Fibroblast of skin of left quadriceps (primary cell): Measurements from ENCODE around the gene INKA1.
A peak's percentile ranks its signal among the peaks of the same experiment; 100 is the strongest.

Experiments used
- DNase-seq, 2 experiments: peaks; one replicate each; pipeline ENCODE4 v3.0.0-alpha.2; 2013; ENCODE audit warnings: low read depth in 2 of 2

The INKA1 gene

GRCh38 chr3:49786357-49787181 is 16.5 kb upstream of the INKA1 start, which contains the start of gene IP6K1:
Gene IP6K1, minus strand, starts transcription at chr3:49786542. Its CDS starts 38,502 bp downstream, at chr3:49748040.
- DNase-seq: peak; percentile 99 to 100

- DNase-seq: no peak
Measured at GRCh38 chr3:49787182-49787464, 15.9 kb upstream of the INKA1 start.

- DNase-seq: no peak
Measured at GRCh38 chr3:49787536-49787935, 15.5 kb upstream of the INKA1 start.

GRCh38 chr3:49788056-49788455 is 15.0 kb upstream of the INKA1 start:
- no peak for DNase-seq

GRCh38 chr3:49790626-49791411 is 12.2 kb upstream of the INKA1 start:
- no peak for DNase-seq

GRCh38 chr3:49791571-49791970 is 11.5 kb upstream of the INKA1 start:
- no peak for DNase-seq

GRCh38 chr3:49792371-49793150 is 10.5 kb upstream of the INKA1 start:
- DNase-seq: no peak

GRCh38 chr3:49793486-49794085 is 9.5 kb upstream of the INKA1 start:
- DNase-seq: no peak

GRCh38 chr3:49794431-49794830 is 8.6 kb upstream of the INKA1 start:
- no peak for DNase-seq

GRCh38 chr3:49794926-49795905 is 7.8 kb upstream of the INKA1 start:
- no peak for DNase-seq

GRCh38 chr3:49799105-49799504 is 4.0 kb upstream of the INKA1 start:
- DNase-seq: no peak

GRCh38 chr3:49799761-49800160 is 3.3 kb upstream of the INKA1 start, which contains the start of gene CDHR4:
Gene CDHR4, minus strand, starts transcription at chr3:49799873. Its CDS starts 61 bp downstream, at chr3:49799812.
- no peak for DNase-seq

- DNase-seq: no peak
Measured at GRCh38 chr3:49801160-49801559, 1.9 kb upstream of the INKA1 start.

GRCh38 chr3:49803465-49804140 is 542 bp downstream of the INKA1 start:
- peak in 1 of 2 experiments; percentile 33 for DNase-seq

GRCh38 chr3:49804141-49805041 is 1.3 kb downstream of the INKA1 start:
- no peak for DNase-seq

GRCh38 chr3:49805367-49805782 is 2.3 kb downstream of the INKA1 start:
- DNase-seq: peak; percentile 98

GRCh38 chr3:49805897-49806701 is 3.0 kb downstream of the INKA1 start:
- peak; percentile 82 to 83 for DNase-seq

- no peak for DNase-seq
Measured at GRCh38 chr3:49806850-49807249, 3.8 kb downstream of the INKA1 start.
